DLD1 (cell line): ENCODE measurements around the gene CDH22.

Experiments
- in situ Hi-C: cut with HindIII; loops from 2 replicates; pipeline ENCODE4 v1.10.0; 2017; ENCODE audit warnings: low sequenced_read_pairs

CDH22 gene

GRCh38 chr20:46176739-46177378 is 131.4 kb downstream of the CDH22 start:
- in situ Hi-C loops, result no loop called here

- in situ Hi-C loops, result no loop called here
These were observed 133.2 kb downstream of the CDH22 start for GRCh38 chr20:46175127-46175494.

- in situ Hi-C loops, result no loop called here
These were observed 133.7 kb downstream of the CDH22 start for GRCh38 chr20:46174469-46175126.

GRCh38 chr20:46173652-46174468 is 134.4 kb downstream of the CDH22 start:
- in situ Hi-C loops, result no loop called here

DNA sequence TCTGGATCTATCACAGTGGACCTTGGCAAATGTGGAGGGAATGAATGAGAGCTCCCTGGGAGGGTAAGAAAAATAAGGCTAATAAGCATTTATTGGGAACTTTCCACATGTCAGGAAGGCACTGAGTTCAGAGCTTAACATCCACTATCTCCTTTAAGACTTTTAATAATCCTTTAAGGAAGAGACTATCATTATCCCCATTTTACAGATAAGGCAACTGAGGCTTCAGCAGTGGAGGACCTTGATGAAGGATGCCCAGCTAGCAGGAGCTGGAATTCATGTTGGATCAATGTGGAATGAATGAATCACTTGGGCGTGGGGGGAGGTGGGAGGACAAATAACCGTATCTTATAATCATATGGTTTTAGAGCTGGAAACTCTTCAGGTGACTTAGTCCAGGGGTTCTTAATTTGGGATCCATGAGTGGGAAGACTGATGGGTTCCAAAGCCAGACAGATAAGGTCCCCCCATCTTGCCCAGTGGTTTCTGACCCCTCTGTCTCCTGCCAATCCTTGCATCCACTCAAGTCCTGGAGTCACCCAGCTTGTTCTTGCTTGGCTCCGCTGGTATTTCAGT is 135.2 kb downstream of the CDH22 start:
- in situ Hi-C loops, result no loop called here

DNA sequence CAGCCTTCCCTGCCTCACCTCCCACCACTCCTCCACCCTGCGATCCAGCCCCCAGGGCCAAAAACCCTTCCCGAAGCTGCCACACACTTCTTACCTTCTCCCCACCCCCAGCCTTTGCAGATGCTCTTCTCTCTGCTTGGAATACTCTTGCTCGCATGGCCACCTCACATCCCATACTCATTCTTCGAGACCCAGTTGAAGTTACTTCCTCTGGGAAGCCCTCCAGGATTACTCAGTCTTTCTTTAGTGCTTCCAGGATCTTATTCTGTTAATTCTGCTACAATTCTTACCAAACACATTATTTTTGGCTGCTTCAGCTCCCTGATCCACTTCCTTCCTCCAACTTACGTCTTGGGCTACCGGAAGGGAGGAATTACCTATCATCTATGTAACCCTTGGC is 135.8 kb downstream of the CDH22 start:
- in situ Hi-C loops, result no loop called here

DNA sequence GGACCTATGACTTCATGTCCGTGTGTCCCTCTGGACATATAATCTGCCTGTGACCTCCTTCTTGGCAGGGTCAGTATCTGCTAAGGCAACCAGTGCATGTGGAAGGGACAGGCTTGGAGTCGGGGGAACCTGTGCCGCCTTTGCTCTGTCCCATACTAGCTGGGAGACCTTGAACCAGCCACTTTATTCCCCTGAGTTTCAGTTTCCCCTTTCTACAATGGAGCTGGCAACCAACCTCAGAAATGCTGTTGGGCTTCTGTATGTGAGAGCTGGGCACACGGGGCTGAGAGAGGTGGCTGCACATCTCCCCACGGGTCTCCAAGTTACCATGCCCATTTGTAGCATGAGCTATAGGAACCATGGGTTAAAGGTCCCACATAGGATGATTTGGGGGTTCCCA is 136.4 kb downstream of the CDH22 start:
- in situ Hi-C loops, result no loop called here

- in situ Hi-C loops, result no loop called here
These were observed 136.8 kb downstream of the CDH22 start for GRCh38 chr20:46171476-46171875.

GRCh38 chr20:46169245-46170171 is 138.8 kb downstream of the CDH22 start:
- in situ Hi-C loops, result no loop called here

GRCh38 chr20:46168438-46168837 is 139.9 kb downstream of the CDH22 start:
- in situ Hi-C loops, result no loop called here

DNA sequence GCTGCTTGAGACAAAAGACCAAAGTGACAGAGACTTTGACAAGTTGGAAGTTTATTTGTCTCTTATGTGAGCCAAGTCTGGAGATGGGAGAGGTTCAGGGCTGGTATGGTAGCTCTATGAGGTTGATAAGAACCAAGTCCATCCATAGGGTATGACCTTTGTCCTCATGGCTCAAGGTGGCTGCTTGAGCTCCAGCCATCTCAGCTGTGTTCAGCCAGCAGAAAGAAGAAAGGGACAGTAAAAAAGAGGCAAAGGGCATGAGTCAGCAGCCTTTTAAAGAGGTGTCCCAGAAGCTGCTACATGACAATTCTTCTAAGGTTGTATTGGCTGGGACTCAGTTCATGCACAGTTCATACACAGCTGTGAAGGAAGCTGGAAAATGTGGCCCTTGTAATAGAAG is 141.2 kb downstream of the CDH22 start:
- in situ Hi-C loops, result no loop called here

- in situ Hi-C loops, result no loop called here
These were observed 144.0 kb downstream of the CDH22 start for GRCh38 chr20:46164254-46164653.

GRCh38 chr20:46161921-46162320 is 146.4 kb downstream of the CDH22 start:
- in situ Hi-C loops, result no loop called here

GRCh38 chr20:46160661-46161060 is 147.6 kb downstream of the CDH22 start:
- in situ Hi-C loops, result no loop called here

DNA sequence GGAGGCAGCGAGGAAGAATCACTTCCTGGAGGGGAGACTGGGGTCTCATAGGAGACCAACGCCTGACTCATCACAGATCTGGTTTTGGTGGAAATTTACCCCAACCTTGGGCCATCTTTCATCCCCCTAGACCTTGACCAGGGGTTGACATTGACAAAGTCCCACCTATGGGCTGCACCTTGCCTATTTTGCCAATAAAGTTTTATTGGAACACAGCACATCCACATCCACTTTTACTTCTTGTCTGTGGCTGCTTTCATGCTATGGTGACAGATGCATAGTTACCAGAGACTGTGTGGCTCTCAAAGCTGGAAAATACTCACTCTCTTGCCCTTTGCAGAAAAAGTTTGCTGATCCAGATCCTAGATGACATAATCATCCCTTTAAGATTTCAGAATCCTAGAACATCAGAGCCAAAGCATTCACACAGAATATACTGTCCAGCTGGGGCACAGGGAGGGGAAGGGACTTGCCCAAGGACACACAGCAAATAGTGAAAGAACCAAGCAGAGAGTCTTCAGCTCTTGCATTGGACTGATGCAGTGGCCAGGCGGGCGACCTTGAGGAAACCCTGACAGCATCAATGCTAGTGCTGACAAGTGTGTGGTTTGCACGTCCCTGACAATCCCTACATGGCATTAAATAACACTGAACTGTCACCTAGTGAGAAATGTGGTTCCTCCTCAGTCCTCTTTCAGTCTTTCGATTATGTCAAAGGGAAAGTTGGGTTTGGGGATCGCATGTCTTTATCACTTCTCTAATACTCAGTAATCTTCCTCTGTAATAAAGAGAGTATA is 149.0 kb downstream of the CDH22 start:
- in situ Hi-C loops, result no loop called here

- in situ Hi-C loops, result no loop called here
These were observed 149.8 kb downstream of the CDH22 start for GRCh38 chr20:46158476-46158987.

- in situ Hi-C loops, result no loop called here
These were observed 150.7 kb downstream of the CDH22 start for GRCh38 chr20:46157625-46158024.

DNA sequence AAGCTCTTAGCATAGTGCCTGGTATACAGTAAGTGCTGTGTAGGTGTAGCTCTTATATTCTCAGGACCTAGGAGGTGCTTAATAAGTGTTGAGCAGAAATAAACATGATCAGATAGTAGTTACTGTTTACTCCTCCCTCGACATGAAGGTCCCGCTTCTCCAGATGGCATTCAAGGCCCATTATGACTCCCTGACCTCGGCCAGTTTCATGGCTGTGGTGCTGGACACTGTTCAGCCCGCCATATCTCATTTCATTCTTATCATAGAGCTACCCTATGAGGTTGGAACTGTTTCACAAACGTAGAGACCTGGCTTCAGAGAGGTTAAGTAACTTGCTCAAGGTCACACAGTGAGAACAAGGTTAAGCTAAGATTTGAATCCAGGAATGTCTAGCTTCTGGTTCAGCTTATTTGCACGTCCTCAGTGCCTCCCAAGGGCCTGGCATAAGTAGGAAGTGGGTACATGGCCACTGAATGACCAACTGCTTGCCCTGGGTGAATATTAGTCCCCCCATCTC is 151.2 kb downstream of the CDH22 start:
- in situ Hi-C loops, result no loop called here

DNA sequence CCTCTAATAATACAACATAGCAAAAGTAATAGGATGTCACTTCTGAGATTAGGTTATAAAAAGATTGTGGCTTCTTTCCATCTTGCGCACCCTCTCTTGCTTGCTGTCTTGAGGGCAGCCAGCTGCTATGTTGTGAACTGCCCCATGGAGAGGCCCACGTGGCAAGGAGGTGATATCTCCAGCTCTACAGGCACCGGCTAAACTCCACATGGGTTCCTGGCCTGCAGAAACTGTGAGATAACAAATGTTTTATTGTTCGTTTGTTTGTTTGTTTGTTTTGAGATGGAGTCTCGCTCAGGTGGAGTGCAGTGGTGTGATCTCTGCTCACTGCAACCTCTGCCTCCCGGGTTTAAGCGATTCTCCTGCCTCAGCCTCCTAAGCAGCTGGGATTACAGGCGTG is 152.2 kb downstream of the CDH22 start:
- in situ Hi-C loops, result no loop called here
